Panc1 (cell line): Measurements from ENCODE around the gene ARF1. TPM values are rescaled to one million over a fixed set of nuclear protein-coding genes. Genes with fewer than 3 reads are reported as not detected.

Experiments
- ATAC-seq: fragments of 200-7000 bp; cut with Tn5 transposase; 2 replicates; pipeline ENCODE4 v1.9.1; 2020; ENCODE audit warnings: mild to moderate bottlenecking, moderate library complexity
- BruUV-seq: library from RNA; stranded (reverse); fragments of 400-500 nt; replicated peaks from 2 replicates; lab custom pipeline; 2021; lab: Mats Ljungman, UMichigan
- CTCF ChIA-PET: fragments of 300-600 bp; sonication (Branson Sonifier 250); formaldehyde crosslinking; loops from one replicate; lab custom pipeline; 2022; ENCODE audit warnings: antibody characterized with exemption; lab: Charles Lee
- POLR2A ChIA-PET: fragments of 300-600 bp; sonication (Branson Sonifier 250); formaldehyde crosslinking; loops from one replicate; lab custom pipeline; 2022; ENCODE audit warnings: antibody characterized with exemption; lab: Charles Lee
- DNase-seq: peaks from one replicate; pipeline ENCODE4 v3.0.0-alpha.2; 2010; ENCODE audit warnings: low read depth, low spot score
- H3K27ac ChIP-seq: 2 replicates; pipeline ENCODE4 v1.5.1; 2011; ENCODE audit warnings: mild to moderate bottlenecking, low read length, inconsistent platforms
- H3K27me3 ChIP-seq: fragments of 200-500 bp; sonication (Bioruptor generic); 2 replicates; pipeline ENCODE4 v1.6.0; 2014; ENCODE audit warnings: low read length, inconsistent platforms; ENCODE audit not compliant: control insufficient read depth, insufficient read depth
- H3K36me3 ChIP-seq: fragments of 200-500 bp; sonication (Bioruptor generic); 2 replicates; pipeline ENCODE4 v1.5.1; 2014; ENCODE audit warnings: inconsistent platforms, mild to moderate bottlenecking, low read length, moderate library complexity; ENCODE audit not compliant: control insufficient read depth, insufficient read depth
- H3K4me1 ChIP-seq: 2 replicates; pipeline ENCODE4 v1.5.1; 2011; ENCODE audit warnings: inconsistent platforms, mild to moderate bottlenecking, low read length, moderate library complexity; ENCODE audit not compliant: control insufficient read depth, insufficient read depth
- H3K4me3 ChIP-seq, 2 experiments: 2 replicates each; pipeline ENCODE4 v1.5.1; 2011 to 2012; ENCODE audit warnings: low read depth in 2 of 2, low read length in 2 of 2, mild to moderate bottlenecking in 2 of 2, inconsistent platforms in 1 of 2, moderate library complexity in 1 of 2
- H3K9me3 ChIP-seq: fragments of 200-500 bp; sonication (Bioruptor generic); 2 replicates; pipeline ENCODE4 v1.5.1; 2014; ENCODE audit warnings: low read depth, mild to moderate bottlenecking, inconsistent platforms, low read length, moderate library complexity; ENCODE audit not compliant: control insufficient read depth, insufficient read depth
- CTCF ChIP-seq: fragments of 450-650 bp; IDR thresholded peaks from 2 replicates; pipeline ENCODE4 v1.5.1; 2017; ENCODE audit warnings: mild to moderate bottlenecking
- POLR2AphosphoS5 ChIP-seq: IDR thresholded peaks from 2 replicates; pipeline ENCODE4 v1.6.1; 2012; ENCODE audit warnings: mild to moderate bottlenecking, low read depth, low read length, moderate library complexity
- REST ChIP-seq, 2 experiments: IDR thresholded peaks; 2 replicates each; pipeline ENCODE4 v1.6.1; 2011 to 2012; ENCODE audit warnings: low read depth in 2 of 2, control low read depth in 1 of 2, low read length in 1 of 2, mild to moderate bottlenecking in 1 of 2, moderate library complexity in 1 of 2; ENCODE audit not compliant: insufficient read depth in 1 of 2
- SIN3A ChIP-seq: IDR thresholded peaks from 2 replicates; pipeline ENCODE4 v1.6.1; 2012; ENCODE audit warnings: low read depth, mild to moderate bottlenecking, low read length, moderate library complexity, borderline replicate concordance; ENCODE audit not compliant: insufficient read depth
- TCF7L2 ChIP-seq: IDR thresholded peaks from 2 replicates; pipeline ENCODE4 v1.6.1; 2011; ENCODE audit warnings: mild to moderate bottlenecking, low read depth, low read length, inconsistent platforms
- in situ Hi-C: cut with HindIII; loops from 2 replicates; pipeline ENCODE4 v1.10.0; 2016; ENCODE audit warnings: low sequenced_read_pairs, low pct_unique_long_range_greater_than_20kb
- intact Hi-C: fragments of 100-400 bp; cut with micrococcal nuclease; formaldehyde crosslinking; loops from one replicate; pipeline ENCODE4 v1.10.0; 2022; ENCODE audit not compliant: unreplicated experiment
- total RNA-seq: library from RNA; stranded (reverse); gene quantifications from one replicate; pipeline ENCODE4 v1.2.1, GENCODE V29; 2021; ENCODE audit not compliant: unreplicated experiment

ARF1 gene
- total RNA-seq, 1 experiment from 2014 or later: 321 TPM

- peak within 1 kb of the TSS; percentile 86 for H3K27ac ChIP-seq
- DNase-seq: peak; percentile 76
- H3K27me3 ChIP-seq: no peaks in the 10 kb centered on the region
- peak; percentile 96 for ATAC-seq
- H3K36me3 ChIP-seq: peaks cover 2% of the 10 kb centered on the region; the same call in 1 of the 2 replicates
- H3K4me1 ChIP-seq: peaks cover 11% of the 10 kb centered on the region
- ChIA-PET CTCF (interaction anchor here (0.6 kb wide), 1 partner anchor 21 kb away, joined by 3 read pairs; no protein-coding TSS in a partner anchor), POLR2A (no interaction called here)
- in situ Hi-C loops: no loop called here
- TF ChIP-seq TCF7L2 (peak; percentile 57; the same call in 1 of the 2 replicates), REST (IDR thresholded peaks at IDR 0.05; ENCODE audit: insufficient read depth in 1 of 2, low read depth in 2 of 2, low read length in 1 of 2) (peak in 1 of 2 experiments; percentile 44; a peak in 1 of 4 replicates), POLR2AphosphoS5 (peak; percentile 89), SIN3A (peak; percentile 76; the same call in 1 of the 2 replicates), CTCF (no peak; the same call in 1 of the 2 replicates)
- intact Hi-C loops: no loop called here
- H3K4me3 ChIP-seq: peak within 1 kb of the TSS; percentile 94 to 100
- no TSS peak for BruUV-seq
- no peaks in the 10 kb centered on the region for H3K9me3 ChIP-seq
These were observed 26.8 kb downstream of the ARF1 start, which contains the start of gene MRPL55 for GRCh38 chr1:228109073-228109961. MRPL55 (minus strand) TSS chr1:228109299; CDS start chr1:228108260, 1,039 bp downstream.

GRCh38 chr1:228109962-228110488 is 27.5 kb downstream of the ARF1 start:
- CTCF ChIA-PET: interaction anchor here (0.6 kb wide), 1 partner anchor 21 kb away, joined by 3 read pairs; no protein-coding TSS in a partner anchor
- in situ Hi-C loops: no loop called here
- TSS peak; percentile 78 for BruUV-seq

More at GRCh38 chr1:228109962-228110488, 27.5 kb downstream of the ARF1 start:
- Histone ChIP-seq H3K27me3 (no peaks in the 10 kb centered on the region), H3K4me1 (peaks cover 5% of the 10 kb centered on the region; the same call in 1 of the 2 replicates), H3K27ac (peak overlapping the region; percentile 67), H3K4me3 (peak overlapping the region; percentile 94 to 100), H3K9me3 (no peaks in the 10 kb centered on the region), H3K36me3 (peaks cover 2% of the 10 kb centered on the region; the same call in 1 of the 2 replicates)
- ATAC-seq (no peak), DNase-seq (no peak)
- intact Hi-C loops: no loop called here
- TF ChIP-seq SIN3A (no peak), CTCF (no peak), REST (IDR thresholded peaks at IDR 0.05; ENCODE audit: insufficient read depth in 1 of 2, low read depth in 2 of 2, low read length in 1 of 2) (no peak), TCF7L2 (no peak), POLR2AphosphoS5 (no peak)
- POLR2A ChIA-PET: no interaction called here
